Mesendoderm (in vitro differentiated cells): ENCODE results near the gene SLC12A8.
A peak's percentile ranks its signal among the peaks of the same experiment; 100 is the strongest.

ENCODE experiments used
- DNase-seq: peaks from one replicate; pipeline ENCODE4 v3.0.0; 2013
- H2AK5ac ChIP-seq: 2 replicates; pipeline ENCODE4 v1.6.1; 2013; ENCODE audit warnings: low read length, inconsistent platforms
- H2BK120ac ChIP-seq: 2 replicates; pipeline ENCODE4 v1.6.1; 2013; ENCODE audit warnings: low read depth, mild to moderate bottlenecking, low read length, moderate library complexity, mixed read lengths
- H2BK15ac ChIP-seq: replicated peaks from 2 replicates; pipeline ENCODE4 v1.6.1; 2013; ENCODE audit warnings: low read depth, mild to moderate bottlenecking, moderate library complexity
- H2BK5ac ChIP-seq: 2 replicates; pipeline ENCODE4 v1.6.1; 2013; ENCODE audit warnings: low read length, inconsistent platforms
- H3K18ac ChIP-seq: 2 replicates; pipeline ENCODE4 v1.6.1; 2013; ENCODE audit warnings: mild to moderate bottlenecking, low read length, mixed read lengths
- H3K23ac ChIP-seq: one replicate; pipeline ENCODE4 v1.6.1; 2013; ENCODE audit warnings: low read length
- H3K27ac ChIP-seq: 2 replicates; pipeline ENCODE4 v1.5.1; 2013; ENCODE audit warnings: low read depth, mild to moderate bottlenecking, inconsistent platforms, low read length, moderate library complexity
- H3K27me3 ChIP-seq: 2 replicates; pipeline ENCODE4 v1.6.1; 2013; ENCODE audit warnings: low read length, control low read depth, mild to moderate bottlenecking, inconsistent platforms; ENCODE audit not compliant: insufficient read depth, poor library complexity
- H3K36me3 ChIP-seq: 2 replicates; pipeline ENCODE4 v1.6.1; 2013; ENCODE audit warnings: low read length, inconsistent platforms; ENCODE audit not compliant: control insufficient read depth, insufficient read depth
- H3K4ac ChIP-seq: one replicate; pipeline ENCODE4 v1.6.1; 2013; ENCODE audit warnings: low read depth, mild to moderate bottlenecking, low read length, moderate library complexity
- H3K4me1 ChIP-seq: 2 replicates; pipeline ENCODE4 v1.6.1; 2013; ENCODE audit warnings: low read depth, low read length, inconsistent platforms; ENCODE audit not compliant: control insufficient read depth
- H3K4me2 ChIP-seq: 2 replicates; pipeline ENCODE4 v1.6.1; 2013; ENCODE audit warnings: low read length
- H3K4me3 ChIP-seq: 2 replicates; pipeline ENCODE4 v1.5.1; 2013; ENCODE audit warnings: mild to moderate bottlenecking, low read length
- H3K56ac ChIP-seq: one replicate; pipeline ENCODE4 v1.6.1; 2013; ENCODE audit warnings: low read length
- H3K79me1 ChIP-seq: 2 replicates; pipeline ENCODE4 v1.6.1; 2013; ENCODE audit warnings: low read length, inconsistent platforms
- H3K79me2 ChIP-seq: 2 replicates; pipeline ENCODE4 v1.6.1; 2013; ENCODE audit warnings: mild to moderate bottlenecking, low read length; ENCODE audit not compliant: control insufficient read depth, insufficient read depth
- H3K9ac ChIP-seq: 2 replicates; pipeline ENCODE4 v1.6.1; 2013; ENCODE audit warnings: low read length, inconsistent platforms
- H4K5ac ChIP-seq: one replicate; pipeline ENCODE4 v1.6.1; 2013; ENCODE audit warnings: low read length
- H4K8ac ChIP-seq: one replicate; pipeline ENCODE4 v1.6.1; 2013; ENCODE audit warnings: low read depth, mild to moderate bottlenecking, control low read depth, low read length, moderate library complexity
- WGBS: extraction: QIAGEN DNeasy Blood & Tissue Kit; methylation state at CpG from one replicate; pipeline ENCODE4 v1.1.7; 2013; ENCODE audit warnings: low lambda C conversion rate, missing lambda C conversion rate; ENCODE audit not compliant: insufficient coverage; ENCODE audit errors: extremely low coverage; 5-methylcytosine and 5-hydroxymethylcytosine counted together

Gene SLC12A8

GRCh38 chr3:125154800-125155269 is 57.7 kb downstream of the SLC12A8 start:
- H4K5ac ChIP-seq: no peak overlapping the region
- H3K27ac ChIP-seq: peak overlapping the region; percentile 50
- H3K4ac ChIP-seq: peak overlapping the region; percentile 89
- H2BK15ac ChIP-seq: no peak overlapping the region
- no peaks in the 10 kb centered on the region for H3K27me3 ChIP-seq
- no peak overlapping the region for H3K4me3 ChIP-seq
- peak overlapping the region; percentile 99 for H2AK5ac ChIP-seq
- H3K79me2 ChIP-seq: no peaks in the 10 kb centered on the region
- H3K36me3 ChIP-seq: no peaks in the 10 kb centered on the region
- peak overlapping the region; percentile 97 for H3K18ac ChIP-seq
- H3K4me1 ChIP-seq: peaks cover 16% of the 10 kb centered on the region
- peak overlapping the region; percentile 91 for H2BK5ac ChIP-seq
- no peak overlapping the region for H3K23ac ChIP-seq
- no peak overlapping the region for H3K9ac ChIP-seq
- H4K8ac ChIP-seq: no peak overlapping the region
- no peak overlapping the region for H3K4me2 ChIP-seq
- no peaks in the 10 kb centered on the region for H3K79me1 ChIP-seq
- no peak for DNase-seq
- no peak overlapping the region for H2BK120ac ChIP-seq
- peak overlapping the region; percentile 52 for H3K56ac ChIP-seq
- WGBS: no CpG with 5 or more reads among the region's 17 CpGs

GRCh38 chr3:125154110-125154509 is 58.4 kb downstream of the SLC12A8 start:
- H3K4ac ChIP-seq: peak overlapping the region; percentile 85
- no peak overlapping the region for H3K27ac ChIP-seq
- H3K4me3 ChIP-seq: no peak overlapping the region
- no peaks in the 10 kb centered on the region for H3K79me2 ChIP-seq
- no peak overlapping the region for H4K8ac ChIP-seq
- no peaks in the 10 kb centered on the region for H3K36me3 ChIP-seq
- H2BK15ac ChIP-seq: peak overlapping the region; percentile 21
- DNase-seq: no peak
- H3K23ac ChIP-seq: no peak overlapping the region
- H2AK5ac ChIP-seq: peak overlapping the region; percentile 7
- H3K27me3 ChIP-seq: no peaks in the 10 kb centered on the region
- H3K4me2 ChIP-seq: no peak overlapping the region
- H2BK5ac ChIP-seq: peak overlapping the region; percentile 1
- no CpG with 5 or more reads among the region's 3 CpGs for WGBS
- H3K18ac ChIP-seq: peak overlapping the region; percentile 62
- H3K79me1 ChIP-seq: no peaks in the 10 kb centered on the region
- no peak overlapping the region for H3K9ac ChIP-seq
- H2BK120ac ChIP-seq: peak overlapping the region; percentile 34
- peaks cover 16% of the 10 kb centered on the region for H3K4me1 ChIP-seq
- no peak overlapping the region for H4K5ac ChIP-seq
- H3K56ac ChIP-seq: no peak overlapping the region

- Histone ChIP-seq H3K9ac (no peak overlapping the region), H3K56ac (no peak overlapping the region), H2AK5ac (no peak overlapping the region), H3K23ac (no peak overlapping the region), H3K79me2 (no peaks in the 10 kb centered on the region), H3K27ac (no peak overlapping the region), H3K4me3 (no peak overlapping the region), H3K18ac (no peak overlapping the region), H2BK15ac (no peak overlapping the region), H3K79me1 (no peaks in the 10 kb centered on the region), H3K27me3 (no peaks in the 10 kb centered on the region), H3K4ac (no peak overlapping the region), H3K4me2 (no peak overlapping the region), H2BK120ac (no peak overlapping the region), H4K5ac (no peak overlapping the region), H3K36me3 (no peaks in the 10 kb centered on the region), H3K4me1 (peaks cover 16% of the 10 kb centered on the region), H4K8ac (no peak overlapping the region), H2BK5ac (no peak overlapping the region)
- WGBS: no CpG with 5 or more reads among the region's 10 CpGs
- no peak for DNase-seq
These were observed 59.6 kb downstream of the SLC12A8 start for GRCh38 chr3:125152951-125153350.

- no peak overlapping the region for H3K4me2 ChIP-seq
- H3K4me1 ChIP-seq: peaks cover 10% of the 10 kb centered on the region
- peak overlapping the region; percentile 39 for H3K56ac ChIP-seq
- no peak overlapping the region for H2BK120ac ChIP-seq
- no peaks in the 10 kb centered on the region for H3K79me1 ChIP-seq
- H3K27ac ChIP-seq: no peak overlapping the region
- no CpG with 5 or more reads among the region's 1 CpG for WGBS
- H3K23ac ChIP-seq: no peak overlapping the region
- DNase-seq: no peak
- no peak overlapping the region for H3K4ac ChIP-seq
- H3K27me3 ChIP-seq: no peaks in the 10 kb centered on the region
- no peak overlapping the region for H2BK15ac ChIP-seq
- no peaks in the 10 kb centered on the region for H3K36me3 ChIP-seq
- no peak overlapping the region for H3K9ac ChIP-seq
- H2AK5ac ChIP-seq: no peak overlapping the region
- no peak overlapping the region for H2BK5ac ChIP-seq
- H4K8ac ChIP-seq: no peak overlapping the region
- H3K79me2 ChIP-seq: no peaks in the 10 kb centered on the region
- no peak overlapping the region for H3K18ac ChIP-seq
- no peak overlapping the region for H3K4me3 ChIP-seq
- no peak overlapping the region for H4K5ac ChIP-seq
These were observed 60.6 kb downstream of the SLC12A8 start for GRCh38 chr3:125151916-125152315.

GRCh38 chr3:125151442-125151817 is 61.1 kb downstream of the SLC12A8 start:
- no peaks in the 10 kb centered on the region for H3K27me3 ChIP-seq
- no peaks in the 10 kb centered on the region for H3K36me3 ChIP-seq
- no peak overlapping the region for H2BK15ac ChIP-seq
- H3K4ac ChIP-seq: no peak overlapping the region
- H3K56ac ChIP-seq: no peak overlapping the region
- H3K4me3 ChIP-seq: no peak overlapping the region
- no peaks in the 10 kb centered on the region for H3K79me1 ChIP-seq
- H2BK5ac ChIP-seq: peak overlapping the region; percentile 11
- no peak overlapping the region for H3K9ac ChIP-seq
- peaks cover 8% of the 10 kb centered on the region for H3K4me1 ChIP-seq
- H4K5ac ChIP-seq: no peak overlapping the region
- WGBS: no CpG with 5 or more reads among the region's 9 CpGs
- H3K4me2 ChIP-seq: no peak overlapping the region
- no peak for DNase-seq
- peak overlapping the region; percentile 65 for H3K18ac ChIP-seq
- no peak overlapping the region for H2BK120ac ChIP-seq
- no peak overlapping the region for H3K23ac ChIP-seq
- H4K8ac ChIP-seq: no peak overlapping the region
- no peaks in the 10 kb centered on the region for H3K79me2 ChIP-seq
- no peak overlapping the region for H3K27ac ChIP-seq
- no peak overlapping the region for H2AK5ac ChIP-seq
